Left lung (tissue), 10 donors: ENCODE data around the gene ATP6V0A1. TPM values are rescaled to one million over a fixed set of nuclear protein-coding genes. Genes with fewer than 3 reads are reported as not detected.

Experiments
- ATAC-seq: fragments of 200-7000 bp; cut with Tn5 transposase; one replicate; pipeline ENCODE4 v1.9.1; 2020; ENCODE audit warnings: moderate library complexity
- DNase-seq, 4 donors: peaks; one replicate each; pipeline ENCODE4 v3.0.0-alpha.2; 2013 to 2020
- H3K27ac ChIP-seq, 2 donors: fragments of 200-600 bp; sonication (generic) in 1 of 2; one replicate each; pipeline versions ENCODE4 v1.5.0 to v1.8.0; 2020 to 2021
- H3K27me3 ChIP-seq, 2 donors: fragments of 200-600 bp; sonication (generic) in 1 of 2; one replicate each; pipeline versions ENCODE4 v1.5.0 to v1.8.0; 2020 to 2021
- H3K36me3 ChIP-seq, 2 donors: fragments of 200-600 bp; sonication (generic) in 1 of 2; one replicate each; pipeline versions ENCODE4 v1.5.0 to v1.8.0; 2020 to 2021
- H3K4me1 ChIP-seq, 2 donors: fragments of 200-600 bp; one replicate each; pipeline ENCODE4 v1.8.0; 2021
- H3K4me3 ChIP-seq, 2 donors: fragments of 200-600 bp; sonication (generic) in 1 of 2; one replicate each; pipeline versions ENCODE4 v1.5.0 to v1.8.0; 2020 to 2021; ENCODE audit warnings: mild to moderate bottlenecking in 1 of 2
- H3K9me3 ChIP-seq, 2 donors: fragments of 200-600 bp; sonication (generic) in 1 of 2; one replicate each; pipeline versions ENCODE4 v1.5.0 to v1.8.0; 2020 to 2021
- intact Hi-C, 2 donors: fragments of 100-400 bp; cut with DNase I; formaldehyde crosslinking; loops; one replicate each; pipeline versions ENCODE4 v1.11.2 to v1.14.2; 2022
- polyA plus RNA-seq, 6 donors: library from polyadenylated mRNA; unstranded; fragments of 120-200 nt; gene quantifications; one replicate each; pipeline ENCODE4 v1.2.1, GENCODE V29; 2013; ENCODE audit not compliant: insufficient read length in 6 of 6
- total RNA-seq, 2 donors: library from RNA; stranded (reverse); fragmentation: NEBNext Ultra II Directional; extraction: Animal tissue kit (Norgen Biotek cat#: 25700); gene quantifications; one replicate each; pipeline ENCODE4 v1.2.1, GENCODE V29; 2021
- TF ChIP-seq, protein P1 (sequence below), 2 donors: fragments of 200-600 bp; sonication (generic) in 1 of 2; IDR thresholded peaks; one replicate each; pipeline versions ENCODE4 v1.5.0 to v1.8.0; 2021; ENCODE audit warnings: antibody characterized with exemption in 2 of 2
- donor health status: DM: no; HTN: yes; CAD: no.
- donor health status: DM: no; HTN: no; CAD: no.

Gene ATP6V0A1
- total and polyA plus RNA-seq, 8 donors: 46.1 to 103 (median 57.3) TPM

DNA sequence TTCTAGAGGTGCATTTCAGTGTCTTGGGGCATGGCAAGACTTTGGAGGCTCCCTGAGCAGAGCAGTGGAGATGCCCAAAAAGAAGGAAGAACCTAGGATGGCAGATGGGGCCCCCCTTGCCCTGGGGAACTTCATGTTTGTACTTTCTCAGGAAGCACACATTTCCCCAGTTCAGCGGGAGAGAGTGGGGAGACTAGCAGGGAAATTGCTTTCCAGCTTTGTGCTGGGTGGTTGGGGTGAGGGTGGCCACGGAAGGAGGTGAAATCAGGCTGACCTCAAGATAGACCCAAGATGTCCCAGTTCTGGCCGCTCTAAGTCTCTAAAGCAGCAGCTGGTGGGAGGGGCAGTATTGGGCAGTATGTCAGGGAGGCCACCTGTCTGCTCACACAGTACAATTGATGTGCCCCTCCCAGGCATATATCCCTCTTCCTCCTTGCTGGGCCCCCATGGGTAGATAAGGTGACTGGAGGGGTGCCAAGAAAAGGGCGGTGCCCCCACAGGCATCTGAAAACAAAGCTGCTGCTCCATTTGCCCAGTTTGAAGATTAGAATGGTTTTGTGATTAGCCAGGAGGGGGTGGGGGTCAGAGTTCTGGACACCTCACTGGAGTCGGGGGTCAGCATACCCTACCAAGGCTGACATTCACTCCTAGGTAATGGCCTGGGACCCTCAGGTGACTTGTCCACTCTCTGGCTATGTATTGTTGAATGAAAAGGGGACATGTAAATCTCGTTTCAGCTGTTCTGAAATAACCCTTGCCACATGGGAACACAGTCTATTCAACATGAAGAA is 60.3 kb downstream of the ATP6V0A1 start:
- intact Hi-C loops: loop anchor here in 1 of 2 donors (5.0 kb wide), 1 partner anchor 97 kb away; the partner anchor contains the start of gene CAVIN1
- TF ChIP-seq, protein P1, sequence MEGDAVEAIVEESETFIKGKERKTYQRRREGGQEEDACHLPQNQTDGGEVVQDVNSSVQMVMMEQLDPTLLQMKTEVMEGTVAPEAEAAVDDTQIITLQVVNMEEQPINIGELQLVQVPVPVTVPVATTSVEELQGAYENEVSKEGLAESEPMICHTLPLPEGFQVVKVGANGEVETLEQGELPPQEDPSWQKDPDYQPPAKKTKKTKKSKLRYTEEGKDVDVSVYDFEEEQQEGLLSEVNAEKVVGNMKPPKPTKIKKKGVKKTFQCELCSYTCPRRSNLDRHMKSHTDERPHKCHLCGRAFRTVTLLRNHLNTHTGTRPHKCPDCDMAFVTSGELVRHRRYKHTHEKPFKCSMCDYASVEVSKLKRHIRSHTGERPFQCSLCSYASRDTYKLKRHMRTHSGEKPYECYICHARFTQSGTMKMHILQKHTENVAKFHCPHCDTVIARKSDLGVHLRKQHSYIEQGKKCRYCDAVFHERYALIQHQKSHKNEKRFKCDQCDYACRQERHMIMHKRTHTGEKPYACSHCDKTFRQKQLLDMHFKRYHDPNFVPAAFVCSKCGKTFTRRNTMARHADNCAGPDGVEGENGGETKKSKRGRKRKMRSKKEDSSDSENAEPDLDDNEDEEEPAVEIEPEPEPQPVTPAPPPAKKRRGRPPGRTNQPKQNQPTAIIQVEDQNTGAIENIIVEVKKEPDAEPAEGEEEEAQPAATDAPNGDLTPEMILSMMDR (IDR thresholded peaks at IDR 0.05): no peak
- H3K4me1 ChIP-seq: peaks cover 54 to 67% of the 10 kb centered on the region in 2 donors
- no peaks in the 10 kb centered on the region for H3K27me3 ChIP-seq
- peak; percentile 8 for ATAC-seq
- no peak overlapping the region for H3K4me3 ChIP-seq
- no peaks in the 10 kb centered on the region for H3K9me3 ChIP-seq
- peak overlapping the region; percentile 83 to 93 for H3K27ac ChIP-seq
- peaks cover 0 to 63% of the 10 kb centered on the region in 2 donors for H3K36me3 ChIP-seq
- DNase-seq: peak in 2 of 4 donors; percentile 16 to 39

DNA sequence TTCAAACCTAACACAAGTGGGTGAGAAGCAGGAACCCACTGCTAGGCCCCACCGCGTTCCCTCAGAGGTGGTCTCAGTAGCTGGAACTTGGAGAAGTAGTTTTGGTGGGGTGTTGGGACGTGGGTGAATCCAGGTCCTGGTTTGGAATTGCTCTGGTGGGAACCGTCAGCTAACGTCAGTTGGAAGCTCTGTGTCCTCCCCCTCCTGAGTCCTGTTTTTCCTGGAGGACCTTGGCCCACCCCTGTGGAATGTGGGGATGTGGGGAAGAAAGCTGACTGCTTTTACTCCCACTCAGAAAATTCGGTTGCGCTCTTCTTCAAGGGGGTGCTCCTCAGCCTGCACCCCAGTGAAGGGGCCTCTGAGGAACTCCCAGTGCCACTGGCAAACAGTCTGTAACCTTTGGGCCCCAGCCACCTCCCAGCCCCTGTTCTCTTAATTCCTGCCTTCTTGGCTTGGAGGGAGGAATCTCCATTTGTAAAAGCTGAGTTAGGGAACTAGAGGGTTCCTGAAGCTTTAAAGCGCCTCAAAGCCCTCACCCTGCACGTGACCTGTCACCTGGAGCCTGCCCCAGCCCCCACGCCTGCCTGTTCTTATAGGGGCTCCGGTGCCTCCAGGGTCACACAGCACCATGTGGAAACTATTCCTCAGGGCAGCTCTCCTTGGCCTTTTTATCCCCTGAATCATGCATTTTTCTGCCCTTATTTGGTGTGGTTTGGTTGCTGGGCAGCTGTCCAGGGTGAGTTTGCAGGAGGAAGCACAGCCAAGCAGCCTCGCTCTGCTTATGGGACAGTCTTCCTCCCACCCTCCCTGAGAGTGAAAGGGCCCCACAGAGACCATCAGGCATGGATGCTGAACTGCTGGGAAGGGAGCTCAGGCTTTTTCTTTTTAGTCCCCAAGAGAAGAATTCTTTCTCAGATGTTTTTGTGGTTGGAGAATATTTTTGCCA is 61.1 kb downstream of the ATP6V0A1 start:
- Histone ChIP-seq H3K4me3 (no peak overlapping the region), H3K27ac (peak overlapping the region; percentile 83 to 93), H3K27me3 (no peaks in the 10 kb centered on the region), H3K9me3 (no peaks in the 10 kb centered on the region), H3K36me3 (peaks cover 0 to 54% of the 10 kb centered on the region in 2 donors), H3K4me1 (peaks cover 54 to 67% of the 10 kb centered on the region in 2 donors)
- TF ChIP-seq, protein P1 (IDR thresholded peaks at IDR 0.05): no peak
- ATAC-seq (peak; percentile 66), DNase-seq (peak in 3 of 4 donors; percentile 91 to 95 (median 93))
- intact Hi-C loops: loop anchor here in 1 of 2 donors (5.0 kb wide), 1 partner anchor 98 kb away; the partner anchor contains the start of gene CAVIN1

DNA sequence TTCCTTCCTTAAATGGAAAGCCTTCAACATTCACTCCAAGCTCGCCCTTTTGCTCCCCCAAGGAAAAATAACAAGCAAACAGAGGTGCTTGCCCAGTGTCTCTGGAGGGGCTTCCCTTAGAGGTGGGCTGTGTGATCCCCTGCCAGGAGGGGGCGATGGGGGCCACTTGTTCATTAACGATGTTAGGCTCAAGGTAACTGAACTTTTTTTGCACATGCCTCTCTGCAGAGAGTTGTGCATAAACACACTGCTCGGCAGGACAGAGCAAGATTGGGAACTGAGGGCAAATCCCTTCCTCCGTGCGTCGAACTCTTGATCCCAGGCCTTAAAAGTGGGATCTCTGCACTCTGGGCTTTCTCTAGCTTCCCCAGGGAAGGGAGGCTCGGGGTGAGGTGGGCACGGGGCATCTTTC is 61.9 kb downstream of the ATP6V0A1 start:
- no peaks in the 10 kb centered on the region for H3K27me3 ChIP-seq
- DNase-seq (no peak), ATAC-seq (no peak)
- peaks cover 54 to 69% of the 10 kb centered on the region in 2 donors for H3K4me1 ChIP-seq
- peak overlapping the region; percentile 83 to 93 for H3K27ac ChIP-seq
- intact Hi-C loops: no loop called here
- no peak overlapping the region for H3K4me3 ChIP-seq
- TF ChIP-seq, protein P1 (IDR thresholded peaks at IDR 0.05): no peak
- peaks cover 0 to 47% of the 10 kb centered on the region in 2 donors for H3K36me3 ChIP-seq
- no peaks in the 10 kb centered on the region for H3K9me3 ChIP-seq

DNA sequence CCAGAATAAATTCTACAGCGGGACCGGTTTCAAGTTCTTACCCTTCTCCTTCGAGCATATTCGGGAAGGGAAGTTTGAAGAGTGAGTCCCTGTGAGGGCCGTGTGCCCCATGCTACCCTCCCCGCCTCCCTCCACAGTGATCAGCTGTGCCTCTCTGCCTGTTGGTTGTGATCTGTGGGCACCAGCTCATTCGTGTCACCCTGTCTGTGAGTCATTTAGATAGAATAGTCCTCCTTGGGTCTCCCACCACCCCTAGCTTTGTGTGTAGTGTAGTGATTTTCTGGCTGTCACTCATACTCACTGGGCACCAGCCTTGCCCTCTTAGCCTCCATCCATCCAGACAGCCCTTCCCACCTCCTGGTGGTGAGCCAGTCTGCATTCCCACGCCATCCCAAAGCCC is 62.4 kb downstream of the ATP6V0A1 start:
- H3K27ac ChIP-seq: peak overlapping the region; percentile 83 to 93
- TF ChIP-seq, protein P1 (IDR thresholded peaks at IDR 0.05): no peak
- peaks cover 0 to 42% of the 10 kb centered on the region in 2 donors for H3K36me3 ChIP-seq
- intact Hi-C loops: no loop called here
- no peak for ATAC-seq
- H3K4me3 ChIP-seq: no peak overlapping the region
- DNase-seq: no peak
- no peaks in the 10 kb centered on the region for H3K9me3 ChIP-seq
- no peaks in the 10 kb centered on the region for H3K27me3 ChIP-seq
- peaks cover 57 to 70% of the 10 kb centered on the region in 2 donors for H3K4me1 ChIP-seq
